Nephron (organoid): ENCODE measurements around the gene EDN2.

ENCODE experiments used
- H3K27ac Mint-ChIP-seq, 3 experiments: 2 replicates each; pipeline ENCODE4 v1.8.0; 2020; ENCODE audit warnings: mixed read lengths in 3 of 3, mild to moderate bottlenecking in 2 of 3, moderate library complexity in 1 of 3
- H3K27me3 Mint-ChIP-seq: 2 replicates; pipeline ENCODE4 v1.8.0; 2021; ENCODE audit warnings: low read depth, mild to moderate bottlenecking, moderate library complexity, mixed read lengths
- H3K36me3 Mint-ChIP-seq: 2 replicates; pipeline ENCODE4 v1.8.0; 2020; ENCODE audit warnings: low read depth, mixed read lengths
- H3K4me1 Mint-ChIP-seq: 2 replicates; pipeline ENCODE4 v1.8.0; 2020; ENCODE audit warnings: mixed read lengths
- H3K4me3 Mint-ChIP-seq, 3 experiments: 2 replicates each; pipeline ENCODE4 v1.8.0; 2020; ENCODE audit warnings: mild to moderate bottlenecking in 3 of 3, mixed read lengths in 3 of 3, moderate library complexity in 2 of 3
- H3K9me3 Mint-ChIP-seq: 2 replicates; pipeline ENCODE4 v1.8.0; 2020; ENCODE audit warnings: mixed read lengths
- CTCF ChIP-seq, 3 experiments: fragments of 200-600 bp; sonication (generic); IDR thresholded peaks; one replicate each; pipeline ENCODE4 v1.5.0; 2021; ENCODE audit warnings: antibody characterized with exemption in 3 of 3; ENCODE audit not compliant: unreplicated experiment in 3 of 3

EDN2 gene

GRCh38 chr1:41473738-41474362 is 10.6 kb downstream of the EDN2 start:
- Mint-ChIP-seq H3K4me1 (peaks cover 53% of the 10 kb centered on the region), H3K4me3 (no peak overlapping the region), H3K27me3 (peaks cover 8% of the 10 kb centered on the region), H3K36me3 (no peaks in the 10 kb centered on the region), H3K9me3 (no peaks in the 10 kb centered on the region), H3K27ac (peak overlapping the region in 1 of 3 experiments; percentile 95)
- TF ChIP-seq CTCF (IDR thresholded peaks at IDR 0.05; ENCODE audit: unreplicated experiment in 3 of 3): no peak

- Mint-ChIP-seq H3K27ac (no peak overlapping the region), H3K4me3 (no peak overlapping the region), H3K36me3 (no peaks in the 10 kb centered on the region), H3K4me1 (peaks cover 32% of the 10 kb centered on the region), H3K9me3 (no peaks in the 10 kb centered on the region), H3K27me3 (peaks cover 3% of the 10 kb centered on the region)
- TF ChIP-seq CTCF (IDR thresholded peaks at IDR 0.05; ENCODE audit: unreplicated experiment in 3 of 3): no peak
Observed at GRCh38 chr1:41471658-41472057, 12.8 kb downstream of the EDN2 start.

GRCh38 chr1:41469706-41470105 is 14.8 kb downstream of the EDN2 start:
- Mint-ChIP-seq H3K9me3 (no peaks in the 10 kb centered on the region), H3K27me3 (peaks cover 3% of the 10 kb centered on the region), H3K27ac (no peak overlapping the region), H3K36me3 (no peaks in the 10 kb centered on the region), H3K4me3 (no peak overlapping the region), H3K4me1 (peaks cover 15% of the 10 kb centered on the region)
- no peak for TF ChIP-seq CTCF (IDR thresholded peaks at IDR 0.05; ENCODE audit: unreplicated experiment in 3 of 3)

GRCh38 chr1:41468122-41468762 is 16.2 kb downstream of the EDN2 start:
- Mint-ChIP-seq H3K4me3 (no peak overlapping the region), H3K9me3 (no peaks in the 10 kb centered on the region), H3K27ac (no peak overlapping the region), H3K4me1 (peaks cover 9% of the 10 kb centered on the region), H3K36me3 (no peaks in the 10 kb centered on the region), H3K27me3 (peaks cover 7% of the 10 kb centered on the region)
- TF ChIP-seq CTCF (IDR thresholded peaks at IDR 0.05; ENCODE audit: unreplicated experiment in 3 of 3): no peak

- Mint-ChIP-seq H3K27ac (no peak overlapping the region), H3K4me1 (peaks cover 3% of the 10 kb centered on the region), H3K36me3 (no peaks in the 10 kb centered on the region), H3K4me3 (no peak overlapping the region), H3K27me3 (peaks cover 7% of the 10 kb centered on the region), H3K9me3 (no peaks in the 10 kb centered on the region)
- TF ChIP-seq CTCF (IDR thresholded peaks at IDR 0.05; ENCODE audit: unreplicated experiment in 3 of 3): no peak
Observed at GRCh38 chr1:41467673-41468072, 16.8 kb downstream of the EDN2 start.

GRCh38 chr1:41466146-41466545 is 18.3 kb downstream of the EDN2 start:
- no peak overlapping the region for H3K4me3 Mint-ChIP-seq
- H3K4me1 Mint-ChIP-seq: peaks cover 11% of the 10 kb centered on the region
- no peaks in the 10 kb centered on the region for H3K36me3 Mint-ChIP-seq
- H3K9me3 Mint-ChIP-seq: no peaks in the 10 kb centered on the region
- TF ChIP-seq CTCF (IDR thresholded peaks at IDR 0.05; ENCODE audit: unreplicated experiment in 3 of 3): no peak
- H3K27me3 Mint-ChIP-seq: peaks cover 7% of the 10 kb centered on the region
- H3K27ac Mint-ChIP-seq: no peak overlapping the region
